Right lobe of liver (tissue), 6 donors: ENCODE results near the gene SOHLH2. TPM values are rescaled to one million over a fixed set of nuclear protein-coding genes. Genes with fewer than 3 reads are reported as not detected.

Source experiments
- ATAC-seq, 4 donors: fragments of 200-7000 bp; cut with Tn5 transposase; one replicate each; pipeline ENCODE4 v1.9.1; 2020; ENCODE audit warnings: mild to moderate bottlenecking in 4 of 4, moderate library complexity in 4 of 4
- DNase-seq, 3 donors: peaks; one replicate each; pipeline ENCODE4 v3.0.0-alpha.2; 2020
- H3K27ac ChIP-seq, 3 donors: fragments of 200-600 bp; one replicate each; pipeline ENCODE4 v1.8.0; 2022
- H3K27me3 ChIP-seq, 2 donors: fragments of 200-600 bp; one replicate each; pipeline ENCODE4 v1.8.0; 2022
- H3K36me3 ChIP-seq, 4 donors: fragments of 200-600 bp; sonication (generic) in 1 of 4; one replicate each; pipeline versions ENCODE4 v1.5.1 to v1.8.0; 2017 to 2022; ENCODE audit warnings: control low read depth in 1 of 4
- H3K4me1 ChIP-seq, 4 donors: fragments of 200-600 bp; sonication (generic) in 1 of 4; one replicate each; pipeline versions ENCODE4 v1.5.1 to v1.8.0; 2017 to 2022; ENCODE audit warnings: control low read depth in 1 of 4
- H3K4me3 ChIP-seq, 3 donors: fragments of 200-600 bp; one replicate each; pipeline ENCODE4 v1.8.0; 2022
- H3K9me3 ChIP-seq, 4 donors: fragments of 200-600 bp; sonication (generic) in 1 of 4; one replicate each; pipeline versions ENCODE4 v1.5.1 to v1.8.0; 2017 to 2022; ENCODE audit warnings: control low read depth in 1 of 4
- POLR2A ChIP-seq: fragments of 450-650 bp; IDR thresholded peaks from one replicate; pipeline ENCODE4 v1.6.1; 2017; ENCODE audit warnings: antibody characterized with exemption, mild to moderate bottlenecking
- WGBS: methylation state at CpG from one replicate; pipeline ENCODE4 v1.1.6; 2018; ENCODE audit warnings: low coverage, low lambda C conversion rate; ENCODE audit not compliant: insufficient coverage; ENCODE audit errors: missing lambda C conversion rate; 5-methylcytosine and 5-hydroxymethylcytosine counted together
- intact Hi-C, 2 donors: fragments of 100-400 bp; cut with DNase I; formaldehyde crosslinking; loops; one replicate each; pipeline versions ENCODE4 v1.11.2 to v1.14.1; 2022
- total RNA-seq, 6 experiments: library from RNA; depleted of rRNA in 2 of 6; stranded (reverse); fragments of >200 nt in 2 of 6; fragmentation: NEBNext Ultra II Directional in 3 of 6; extraction: Animal tissue kit (Norgen Biotek cat#: 25700) in 3 of 6; gene quantifications; one replicate each; pipeline versions ENCODE4 v1.1.0 to v1.2.4, GENCODE V29; 2016 to 2023
- TF ChIP-seq, protein P1 (sequence below), 4 donors: fragments of 200-600 bp in 3 of 4; fragments of 450-650 bp in 1 of 4; IDR thresholded peaks; one replicate each; pipeline versions ENCODE4 v1.5.1 to v1.8.0; 2016 to 2022; ENCODE audit warnings: antibody characterized with exemption in 4 of 4, mild to moderate bottlenecking in 2 of 4
- donor health status: DM: no; HTN: yes; CAD: no.
- donor health status: DM: no; HTN: no; CAD: no.
- donor health status: DM: no; HTN: no; CAD: no.
- donor health status: DM: no; HTN: yes; CAD: no.
- donor health status: DM: no; HTN: yes; CAD: no.

The SOHLH2 gene
- total RNA-seq, 6 experiments from 2014 or later = not detected

DNA sequence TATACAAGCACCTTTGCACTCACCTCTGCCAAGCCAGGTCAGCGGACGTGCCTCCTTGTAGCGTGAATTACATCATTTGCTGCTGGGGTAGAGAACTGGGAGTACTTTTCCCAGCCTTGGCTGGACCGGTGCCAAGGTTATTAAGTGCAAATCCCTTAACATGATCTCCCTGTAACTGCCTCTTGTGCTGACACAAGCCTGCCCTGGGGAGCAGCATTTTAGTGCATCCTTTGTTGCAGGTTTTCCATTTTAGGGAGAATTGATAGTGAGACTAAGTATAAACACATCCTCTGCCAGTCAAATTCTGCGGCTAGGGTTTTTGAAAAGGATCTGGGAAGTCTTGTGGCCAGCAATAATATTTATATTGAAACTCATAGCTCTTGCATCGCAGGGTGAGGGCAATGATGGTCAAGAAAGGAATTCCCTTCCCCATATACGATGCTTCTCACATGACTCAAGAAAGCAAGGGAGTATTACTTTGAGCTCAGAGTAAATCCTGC is 50.5 kb downstream of the SOHLH2 start:
- no peaks in the 10 kb centered on the region for H3K36me3 ChIP-seq
- TF ChIP-seq POLR2A = no peak
- TF ChIP-seq, protein P1, sequence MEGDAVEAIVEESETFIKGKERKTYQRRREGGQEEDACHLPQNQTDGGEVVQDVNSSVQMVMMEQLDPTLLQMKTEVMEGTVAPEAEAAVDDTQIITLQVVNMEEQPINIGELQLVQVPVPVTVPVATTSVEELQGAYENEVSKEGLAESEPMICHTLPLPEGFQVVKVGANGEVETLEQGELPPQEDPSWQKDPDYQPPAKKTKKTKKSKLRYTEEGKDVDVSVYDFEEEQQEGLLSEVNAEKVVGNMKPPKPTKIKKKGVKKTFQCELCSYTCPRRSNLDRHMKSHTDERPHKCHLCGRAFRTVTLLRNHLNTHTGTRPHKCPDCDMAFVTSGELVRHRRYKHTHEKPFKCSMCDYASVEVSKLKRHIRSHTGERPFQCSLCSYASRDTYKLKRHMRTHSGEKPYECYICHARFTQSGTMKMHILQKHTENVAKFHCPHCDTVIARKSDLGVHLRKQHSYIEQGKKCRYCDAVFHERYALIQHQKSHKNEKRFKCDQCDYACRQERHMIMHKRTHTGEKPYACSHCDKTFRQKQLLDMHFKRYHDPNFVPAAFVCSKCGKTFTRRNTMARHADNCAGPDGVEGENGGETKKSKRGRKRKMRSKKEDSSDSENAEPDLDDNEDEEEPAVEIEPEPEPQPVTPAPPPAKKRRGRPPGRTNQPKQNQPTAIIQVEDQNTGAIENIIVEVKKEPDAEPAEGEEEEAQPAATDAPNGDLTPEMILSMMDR (IDR thresholded peaks at IDR 0.05) = no peak
- intact Hi-C loops = no loop called here
- no peaks in the 10 kb centered on the region for H3K4me1 ChIP-seq
- no peak for ATAC-seq
- H3K4me3 ChIP-seq = no peak overlapping the region
- no peaks in the 10 kb centered on the region for H3K27me3 ChIP-seq
- H3K9me3 ChIP-seq = no peaks in the 10 kb centered on the region
- no peak overlapping the region for H3K27ac ChIP-seq
- DNase-seq = no peak
- 53% methylated on average over 3 of the region's 7 CpGs for WGBS

DNA sequence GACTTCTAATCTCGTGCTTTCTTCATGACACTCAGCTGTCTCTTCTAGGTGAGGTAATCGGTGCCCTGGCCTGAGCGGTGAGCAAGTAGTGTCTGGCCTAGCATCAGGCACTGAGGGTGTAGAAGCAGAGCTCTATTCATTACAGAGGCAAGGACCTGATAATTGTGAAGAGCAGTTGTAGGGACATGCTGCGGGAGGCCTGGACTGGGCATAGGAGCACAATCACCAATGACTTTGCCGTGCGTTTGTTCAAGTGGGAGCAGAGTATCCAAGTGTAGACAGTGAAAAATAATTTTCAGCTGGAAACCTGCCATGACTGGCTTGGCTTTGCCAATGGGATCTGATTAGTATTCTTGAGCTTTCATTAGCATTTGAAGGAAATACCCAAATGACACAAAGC is 51.1 kb downstream of the SOHLH2 start:
- no peak for DNase-seq
- intact Hi-C loops = no loop called here
- no peak for ATAC-seq
- Histone ChIP-seq H3K36me3 (no peaks in the 10 kb centered on the region), H3K4me3 (no peak overlapping the region), H3K9me3 (no peaks in the 10 kb centered on the region), H3K4me1 (no peaks in the 10 kb centered on the region), H3K27me3 (no peaks in the 10 kb centered on the region), H3K27ac (no peak overlapping the region)
- WGBS = 55% methylated on average over 6 of the region's 6 CpGs
- no peak for TF ChIP-seq POLR2A
- TF ChIP-seq, protein P1 (IDR thresholded peaks at IDR 0.05) = no peak

DNA sequence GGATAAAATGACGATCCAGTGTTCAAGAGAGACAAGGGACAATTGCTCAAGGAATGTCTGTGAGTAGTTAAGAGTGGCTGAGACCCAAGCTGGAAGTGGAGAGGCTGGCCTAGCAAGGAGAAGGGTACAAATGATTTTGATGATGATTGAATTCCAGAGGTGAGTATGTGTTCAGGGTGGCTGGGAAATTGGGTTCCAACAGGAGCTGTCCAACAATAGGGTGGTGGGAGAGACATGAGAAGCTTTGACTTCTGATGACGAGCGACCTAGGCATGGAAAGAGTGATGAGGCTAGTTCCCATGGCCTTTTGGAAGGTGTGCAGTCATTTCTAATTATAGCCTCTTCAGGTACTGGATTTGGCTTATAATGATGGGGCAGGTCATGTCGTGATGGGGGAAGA is 54.1 kb downstream of the SOHLH2 start:
- no peak overlapping the region for H3K4me3 ChIP-seq
- H3K4me1 ChIP-seq = no peaks in the 10 kb centered on the region
- WGBS = 59% methylated on average over 4 of the region's 4 CpGs
- no peaks in the 10 kb centered on the region for H3K27me3 ChIP-seq
- TF ChIP-seq, protein P1 (IDR thresholded peaks at IDR 0.05) = no peak
- no peak for TF ChIP-seq POLR2A
- ATAC-seq = no peak
- H3K36me3 ChIP-seq = no peaks in the 10 kb centered on the region
- no peak overlapping the region for H3K27ac ChIP-seq
- intact Hi-C loops = no loop called here
- no peak for DNase-seq
- no peaks in the 10 kb centered on the region for H3K9me3 ChIP-seq

DNA sequence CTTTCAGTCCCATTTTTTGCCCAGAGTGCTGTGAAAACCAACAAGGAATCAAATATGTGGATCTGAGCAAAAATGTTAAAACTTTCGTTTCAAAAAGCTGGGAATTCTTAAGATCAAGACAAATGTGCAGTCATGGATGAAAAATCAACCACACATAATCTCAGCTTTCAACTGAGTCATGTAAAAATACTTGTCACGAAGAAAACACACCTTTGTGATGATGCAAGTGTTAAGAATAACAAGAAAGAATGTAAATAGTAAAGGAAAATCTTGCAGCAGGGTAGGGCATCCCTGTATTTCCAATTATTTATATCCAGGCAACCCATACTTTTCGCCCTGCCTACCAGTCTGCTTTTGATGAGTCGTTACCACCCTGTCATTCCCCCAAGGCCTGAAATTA is 55.7 kb downstream of the SOHLH2 start:
- WGBS = 39% methylated on average over 4 of the region's 4 CpGs
- intact Hi-C loops = no loop called here
- Histone ChIP-seq H3K4me1 (no peaks in the 10 kb centered on the region), H3K27me3 (no peaks in the 10 kb centered on the region), H3K9me3 (no peaks in the 10 kb centered on the region), H3K27ac (no peak overlapping the region), H3K4me3 (no peak overlapping the region), H3K36me3 (no peaks in the 10 kb centered on the region)
- TF ChIP-seq POLR2A = no peak
- TF ChIP-seq, protein P1 (IDR thresholded peaks at IDR 0.05) = no peak
- no peak for ATAC-seq
- no peak for DNase-seq

DNA sequence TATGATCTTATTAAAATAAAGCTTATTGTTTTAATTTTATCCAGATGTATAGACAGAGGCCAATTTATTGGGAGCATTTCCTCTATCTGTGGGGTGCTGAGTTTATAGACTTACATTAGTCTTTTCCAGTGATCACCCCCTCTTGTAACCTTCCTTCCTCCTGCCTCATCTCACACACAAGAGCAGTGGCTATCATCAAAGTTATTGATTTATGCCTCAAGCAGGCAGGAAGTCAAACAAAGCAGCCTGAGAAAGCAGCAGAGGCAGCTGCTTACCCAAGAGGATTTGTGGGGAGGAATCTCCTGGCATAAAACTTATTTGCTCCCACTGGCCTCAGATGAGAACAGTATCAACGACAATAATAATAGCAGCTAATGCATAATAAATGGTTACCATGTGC is 56.9 kb downstream of the SOHLH2 start:
- Histone ChIP-seq H3K27ac (no peak overlapping the region), H3K4me3 (no peak overlapping the region), H3K36me3 (no peaks in the 10 kb centered on the region), H3K9me3 (no peaks in the 10 kb centered on the region), H3K27me3 (no peaks in the 10 kb centered on the region), H3K4me1 (no peaks in the 10 kb centered on the region)
- TF ChIP-seq, protein P1 (IDR thresholded peaks at IDR 0.05) = no peak
- no peak for TF ChIP-seq POLR2A
- intact Hi-C loops = no loop called here
- no peak for ATAC-seq
- WGBS = 0% methylated on average over 1 of the region's 1 CpG
- no peak for DNase-seq
